A673 (cell line): Measurements from ENCODE around the gene TTC34. TPM values are rescaled to one million over a fixed set of nuclear protein-coding genes. Genes with fewer than 3 reads are reported as not detected.

Experiments
- BruUV-seq: library from RNA; stranded (reverse); fragments of 400-500 nt; replicated peaks from 2 replicates; lab custom pipeline; 2021; lab: Mats Ljungman, UMichigan
- CTCF ChIA-PET: fragments of 300-600 bp; sonication (Branson Sonifier 250); formaldehyde crosslinking; loops from one replicate; lab custom pipeline; 2022; ENCODE audit warnings: antibody characterized with exemption; lab: Charles Lee
- POLR2A ChIA-PET: fragments of 300-600 bp; sonication (Branson Sonifier 250); formaldehyde crosslinking; loops from one replicate; lab custom pipeline; 2022; ENCODE audit warnings: antibody characterized with exemption; ENCODE audit not compliant: low non-redundant PET; lab: Charles Lee
- DNase-seq: peaks from one replicate; pipeline ENCODE4 v3.0.0-alpha.2; 2015; ENCODE audit warnings: low spot score
- H3K27ac ChIP-seq: fragments of 200-600 bp; sonication (generic); 2 replicates; pipeline ENCODE4 v1.5.1; 2016; ENCODE audit warnings: mixed run types, low read depth, mild to moderate bottlenecking, mixed read lengths, antibody characterized with exemption, low read length; ENCODE audit not compliant: poor library complexity, severe bottlenecking
- H3K27me3 ChIP-seq: fragments of 200-600 bp; sonication (generic); replicated peaks from 2 replicates; pipeline ENCODE4 v1.6.1; 2017; ENCODE audit warnings: mixed run types, low read depth, mild to moderate bottlenecking, mixed read lengths, antibody characterized with exemption, low read length; ENCODE audit not compliant: insufficient read depth, poor library complexity
- H3K36me3 ChIP-seq: fragments of 200-600 bp; sonication (generic); 2 replicates; pipeline ENCODE4 v1.6.1; 2016; ENCODE audit warnings: mixed run types, mild to moderate bottlenecking, mixed read lengths, antibody characterized with exemption, low read length; ENCODE audit not compliant: insufficient read depth, poor library complexity, severe bottlenecking
- H3K4me1 ChIP-seq: fragments of 200-600 bp; sonication (generic); 2 replicates; pipeline ENCODE4 v1.6.1; 2017; ENCODE audit warnings: mixed run types, mild to moderate bottlenecking, mixed read lengths, antibody characterized with exemption, low read length; ENCODE audit not compliant: insufficient read depth, poor library complexity, severe bottlenecking
- H3K4me3 ChIP-seq: fragments of 200-600 bp; sonication (generic); 2 replicates; pipeline ENCODE4 v1.5.1; 2016; ENCODE audit warnings: low read depth, mixed run types, mild to moderate bottlenecking, mixed read lengths, low read length; ENCODE audit not compliant: poor library complexity, severe bottlenecking
- H3K9me3 ChIP-seq: fragments of 200-600 bp; sonication (generic); 2 replicates; pipeline ENCODE4 v1.6.1; 2016; ENCODE audit warnings: mixed run types, low read depth, mild to moderate bottlenecking, mixed read lengths, antibody characterized with exemption, low read length; ENCODE audit not compliant: poor library complexity, severe bottlenecking
- EZH2 ChIP-seq: fragments of 200-600 bp; sonication (generic); IDR thresholded peaks from 2 replicates; pipeline ENCODE4 v1.6.1; 2017; ENCODE audit warnings: borderline replicate concordance, low read depth, mild to moderate bottlenecking, mixed read lengths, antibody characterized with exemption, low read length; ENCODE audit not compliant: poor library complexity, severe bottlenecking
- intact Hi-C: fragments of 100-400 bp; cut with micrococcal nuclease; formaldehyde crosslinking; loops from one replicate; pipeline ENCODE4 v1.10.0; 2022; ENCODE audit not compliant: unreplicated experiment
- total RNA-seq: library from RNA; stranded (reverse); gene quantifications from 2 replicates; pipeline ENCODE4 v1.2.3, GENCODE V29; 2021
- TF ChIP-seq, protein P1 (sequence below): fragments of 300-800, 200-600 bp; sonication (generic); conservative IDR thresholded peaks from 2 replicates; pipeline ENCODE4 v1.5.1; 2017; ENCODE audit warnings: low read depth, mild to moderate bottlenecking, antibody characterized with exemption, low read length, moderate library complexity, mixed read lengths

TTC34 gene
- total RNA-seq, 1 experiment from 2014 or later, result 0.84 TPM

DNA sequence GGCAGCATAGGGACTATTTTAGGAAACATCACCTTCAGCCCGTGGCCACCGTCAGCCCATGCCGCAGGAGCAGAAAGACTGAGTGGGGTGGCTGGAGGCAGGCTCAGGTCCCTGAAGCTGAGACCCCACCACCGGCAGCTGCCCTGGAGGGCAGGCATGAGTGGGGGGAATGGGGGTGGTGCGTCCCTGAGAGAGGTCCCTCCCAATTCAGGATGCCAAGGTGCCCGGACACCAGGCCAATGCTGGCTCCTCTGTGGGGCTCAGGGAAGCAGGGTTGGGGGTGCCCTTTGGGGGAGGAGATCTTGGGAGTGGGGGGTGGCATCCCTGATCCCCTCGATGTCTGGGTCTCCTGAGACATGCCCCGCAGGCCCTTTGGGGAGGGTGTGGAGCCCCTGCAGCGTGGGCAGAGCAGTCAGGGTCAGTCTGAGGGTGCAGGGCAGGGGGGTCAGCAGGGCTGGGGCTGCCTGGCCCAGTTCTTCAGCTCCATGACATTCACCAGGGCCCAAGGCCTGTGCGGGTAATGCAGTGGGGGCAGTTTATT is 998 bp upstream of the TTC34 start:
- Histone ChIP-seq H3K9me3 (no peaks in the 10 kb centered on the region), H3K27me3 (peaks cover 36% of the 10 kb centered on the region), H3K4me1 (no peaks in the 10 kb centered on the region), H3K27ac (no peak overlapping the region), H3K4me3 (no peak overlapping the region), H3K36me3 (no peaks in the 10 kb centered on the region)
- no TSS peak for BruUV-seq
- DNase-seq, result no peak
- no peak for TF ChIP-seq EZH2
- TF ChIP-seq, protein P1, sequence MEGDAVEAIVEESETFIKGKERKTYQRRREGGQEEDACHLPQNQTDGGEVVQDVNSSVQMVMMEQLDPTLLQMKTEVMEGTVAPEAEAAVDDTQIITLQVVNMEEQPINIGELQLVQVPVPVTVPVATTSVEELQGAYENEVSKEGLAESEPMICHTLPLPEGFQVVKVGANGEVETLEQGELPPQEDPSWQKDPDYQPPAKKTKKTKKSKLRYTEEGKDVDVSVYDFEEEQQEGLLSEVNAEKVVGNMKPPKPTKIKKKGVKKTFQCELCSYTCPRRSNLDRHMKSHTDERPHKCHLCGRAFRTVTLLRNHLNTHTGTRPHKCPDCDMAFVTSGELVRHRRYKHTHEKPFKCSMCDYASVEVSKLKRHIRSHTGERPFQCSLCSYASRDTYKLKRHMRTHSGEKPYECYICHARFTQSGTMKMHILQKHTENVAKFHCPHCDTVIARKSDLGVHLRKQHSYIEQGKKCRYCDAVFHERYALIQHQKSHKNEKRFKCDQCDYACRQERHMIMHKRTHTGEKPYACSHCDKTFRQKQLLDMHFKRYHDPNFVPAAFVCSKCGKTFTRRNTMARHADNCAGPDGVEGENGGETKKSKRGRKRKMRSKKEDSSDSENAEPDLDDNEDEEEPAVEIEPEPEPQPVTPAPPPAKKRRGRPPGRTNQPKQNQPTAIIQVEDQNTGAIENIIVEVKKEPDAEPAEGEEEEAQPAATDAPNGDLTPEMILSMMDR, result no peak
- ChIA-PET CTCF (no interaction called here), POLR2A (interaction anchor here (0.7 kb wide), 1 partner anchor 571 kb away, joined by 12 read pairs; no protein-coding TSS in a partner anchor)
- intact Hi-C loops, result no loop called here

DNA sequence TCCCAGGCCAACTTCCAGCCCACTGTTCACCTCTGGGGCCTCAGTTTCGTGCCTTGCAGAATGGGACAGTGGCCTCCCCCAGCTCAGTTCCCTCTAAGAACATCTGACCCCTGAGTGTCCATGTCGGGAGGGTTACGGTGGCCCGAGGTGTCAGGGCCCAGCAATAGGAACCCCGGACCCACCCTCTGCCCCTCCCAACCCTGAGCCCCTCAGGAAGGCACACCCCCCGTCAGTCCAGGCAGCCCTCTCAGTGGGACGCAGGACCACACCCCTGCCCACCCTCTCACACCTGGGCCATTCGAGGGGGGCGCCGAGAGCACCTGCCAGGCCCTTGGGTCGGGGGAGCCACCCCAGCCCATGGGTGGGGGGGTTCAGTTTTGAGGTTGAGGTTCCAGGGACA is 447 bp downstream of the TTC34 start:
- Histone ChIP-seq H3K36me3 (no peaks in the 10 kb centered on the region), H3K4me1 (no peaks in the 10 kb centered on the region), H3K9me3 (no peaks in the 10 kb centered on the region), H3K27ac (no peak overlapping the region), H3K4me3 (no peak overlapping the region), H3K27me3 (peaks cover 22% of the 10 kb centered on the region)
- BruUV-seq, result no TSS peak
- intact Hi-C loops, result no loop called here
- no peak for DNase-seq
- ChIA-PET CTCF (no interaction called here), POLR2A (no interaction called here)
- TF ChIP-seq EZH2, result no peak

DNA sequence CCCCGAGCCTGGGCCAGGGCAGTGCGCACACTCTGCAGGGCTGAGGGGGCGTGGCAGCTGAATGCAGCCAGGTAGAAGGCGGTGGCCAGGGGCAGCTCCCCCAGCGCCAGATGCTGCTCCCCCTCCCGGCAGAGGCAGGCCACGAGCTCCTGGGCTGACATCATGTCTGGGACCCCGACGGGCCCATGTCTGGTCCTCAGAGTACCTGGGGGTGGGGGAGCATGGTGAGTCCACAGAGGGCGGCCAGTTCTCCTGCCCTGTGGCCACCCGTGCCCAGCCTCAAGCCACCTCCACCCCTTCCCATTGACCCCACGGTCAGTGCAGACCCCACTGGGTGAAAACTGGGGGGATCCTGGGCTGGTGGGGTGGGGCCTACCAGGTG is 838 bp downstream of the TTC34 start:
- no peaks in the 10 kb centered on the region for H3K9me3 ChIP-seq
- CTCF ChIA-PET, result no interaction called here

More for the DNA sequence above, 838 bp downstream of the TTC34 start:
- H3K4me1 ChIP-seq, result no peaks in the 10 kb centered on the region
- TF ChIP-seq EZH2, result no peak
- TF ChIP-seq, protein P1, result no peak
- peaks cover 18% of the 10 kb centered on the region for H3K27me3 ChIP-seq
- no peak for DNase-seq
- no peak overlapping the region for H3K27ac ChIP-seq
- BruUV-seq, result no TSS peak
- intact Hi-C loops, result no loop called here
- H3K36me3 ChIP-seq, result no peaks in the 10 kb centered on the region
- H3K4me3 ChIP-seq, result no peak overlapping the region
- POLR2A ChIA-PET, result no interaction called here
